Neural crest cell (in vitro differentiated cells): Measurements from ENCODE around the gene COL25A1. TPM values are rescaled to one million over a fixed set of nuclear protein-coding genes. Genes with fewer than 3 reads are reported as not detected.
A peak's percentile ranks its signal among the peaks of the same experiment; 100 is the strongest.

Source experiments
- DNase-seq: peaks from one replicate; pipeline ENCODE4 v3.0.0; 2021; ENCODE audit warnings: low read depth, mixed read lengths, low spot score
- H3K27ac Mint-ChIP-seq: one replicate; pipeline ENCODE4 v1.8.0; 2021; ENCODE audit warnings: mild to moderate bottlenecking, mixed read lengths; ENCODE audit not compliant: unreplicated experiment
- H3K27me3 Mint-ChIP-seq: 2 replicates; pipeline ENCODE4 v1.8.0; 2021; ENCODE audit warnings: low read depth, mild to moderate bottlenecking, mixed read lengths
- H3K36me3 Mint-ChIP-seq: 2 replicates; pipeline ENCODE4 v1.8.0; 2021; ENCODE audit warnings: low read depth, mild to moderate bottlenecking, mixed read lengths
- H3K4me1 Mint-ChIP-seq: 2 replicates; pipeline ENCODE4 v1.8.0; 2021; ENCODE audit warnings: mixed read lengths
- H3K4me3 Mint-ChIP-seq: one replicate; pipeline ENCODE4 v1.8.0; 2021; ENCODE audit warnings: mild to moderate bottlenecking, mixed read lengths
- H3K9me3 Mint-ChIP-seq: 2 replicates; pipeline ENCODE4 v1.8.0; 2021; ENCODE audit warnings: mixed read lengths
- total RNA-seq: library from RNA; stranded (reverse); gene quantifications from 2 replicates; pipeline ENCODE4 v1.2.1, GENCODE V29; 2021
- TF ChIP-seq, protein P1 (sequence below): fragments of 200-600 bp; sonication (generic); conservative IDR thresholded peaks from 2 replicates; pipeline ENCODE4 v1.5.0; 2021; ENCODE audit warnings: antibody characterized with exemption, mild to moderate bottlenecking

The COL25A1 gene
- total RNA-seq, 1 donor from 2014 or later: 39.3 TPM

DNA sequence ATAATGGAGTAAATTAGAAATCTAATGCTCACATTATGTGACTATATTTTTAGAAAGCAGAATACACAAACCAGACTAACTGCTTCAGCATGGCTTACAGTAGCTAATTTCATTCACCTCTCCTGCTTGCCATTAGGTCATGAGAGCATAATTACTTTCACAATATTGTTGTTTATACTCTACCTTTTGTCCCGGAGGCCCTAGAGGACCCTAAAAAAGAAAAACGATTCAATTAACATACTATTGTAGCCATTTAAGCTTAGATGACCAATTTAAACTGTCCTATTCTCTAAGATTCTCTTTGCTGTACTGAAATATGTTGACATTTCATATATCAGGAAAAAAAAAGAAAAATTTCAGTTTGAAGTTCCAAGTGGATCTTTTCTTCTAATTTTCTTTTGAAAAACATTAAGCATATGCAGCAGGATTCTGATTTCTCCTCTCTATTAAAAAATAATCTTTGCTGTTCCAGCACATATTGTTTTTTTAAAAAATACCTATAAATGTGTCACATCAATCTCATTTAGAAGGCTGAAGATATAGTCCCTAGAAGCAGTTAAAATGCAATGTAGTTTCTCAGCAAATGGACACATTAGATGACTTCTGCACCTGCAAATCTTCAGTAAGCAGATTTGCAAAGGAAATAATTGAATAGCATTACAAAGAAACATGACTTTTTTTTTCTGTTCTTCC, 381.9 kb downstream of the COL25A1 start:
- no peaks in the 10 kb centered on the region for H3K27me3 Mint-ChIP-seq
- H3K27ac Mint-ChIP-seq: no peak overlapping the region
- no peak overlapping the region for H3K4me3 Mint-ChIP-seq
- DNase-seq: no peak
- no peaks in the 10 kb centered on the region for H3K36me3 Mint-ChIP-seq
- TF ChIP-seq, protein P1, sequence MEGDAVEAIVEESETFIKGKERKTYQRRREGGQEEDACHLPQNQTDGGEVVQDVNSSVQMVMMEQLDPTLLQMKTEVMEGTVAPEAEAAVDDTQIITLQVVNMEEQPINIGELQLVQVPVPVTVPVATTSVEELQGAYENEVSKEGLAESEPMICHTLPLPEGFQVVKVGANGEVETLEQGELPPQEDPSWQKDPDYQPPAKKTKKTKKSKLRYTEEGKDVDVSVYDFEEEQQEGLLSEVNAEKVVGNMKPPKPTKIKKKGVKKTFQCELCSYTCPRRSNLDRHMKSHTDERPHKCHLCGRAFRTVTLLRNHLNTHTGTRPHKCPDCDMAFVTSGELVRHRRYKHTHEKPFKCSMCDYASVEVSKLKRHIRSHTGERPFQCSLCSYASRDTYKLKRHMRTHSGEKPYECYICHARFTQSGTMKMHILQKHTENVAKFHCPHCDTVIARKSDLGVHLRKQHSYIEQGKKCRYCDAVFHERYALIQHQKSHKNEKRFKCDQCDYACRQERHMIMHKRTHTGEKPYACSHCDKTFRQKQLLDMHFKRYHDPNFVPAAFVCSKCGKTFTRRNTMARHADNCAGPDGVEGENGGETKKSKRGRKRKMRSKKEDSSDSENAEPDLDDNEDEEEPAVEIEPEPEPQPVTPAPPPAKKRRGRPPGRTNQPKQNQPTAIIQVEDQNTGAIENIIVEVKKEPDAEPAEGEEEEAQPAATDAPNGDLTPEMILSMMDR: no peak
- H3K4me1 Mint-ChIP-seq: peaks cover 27% of the 10 kb centered on the region
- no peaks in the 10 kb centered on the region for H3K9me3 Mint-ChIP-seq

DNA sequence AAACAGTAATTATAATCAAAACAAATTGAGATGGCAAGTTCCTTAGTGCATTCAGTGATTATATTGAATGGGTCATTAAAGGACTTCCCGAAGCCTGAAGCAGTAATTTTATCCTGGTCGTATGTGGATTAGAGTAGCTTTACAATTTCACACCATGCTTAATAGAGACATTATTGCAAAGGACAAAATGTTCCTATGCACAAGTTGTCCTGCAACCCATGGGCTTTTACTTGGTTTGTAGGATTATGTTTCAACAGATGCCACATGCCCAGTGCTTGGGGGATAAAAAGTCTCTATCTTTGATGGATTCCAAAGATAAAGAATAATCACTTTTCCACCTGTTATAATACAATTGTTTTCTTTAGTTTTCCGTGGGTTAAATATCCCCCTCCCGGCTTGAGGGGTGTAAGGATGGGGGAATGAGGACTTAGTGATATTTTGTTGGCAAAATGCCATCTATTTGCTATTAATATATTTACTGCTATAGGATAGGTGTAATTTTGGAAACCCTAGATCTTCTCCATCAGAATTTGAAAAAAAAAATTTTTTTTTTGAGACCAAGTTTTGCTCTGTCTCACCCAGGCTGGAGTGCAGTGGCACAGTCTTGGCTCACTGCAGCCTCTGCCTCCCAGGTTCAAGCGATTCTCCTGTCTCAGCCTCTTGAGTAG, 383.1 kb downstream of the COL25A1 start:
- H3K4me1 Mint-ChIP-seq: peaks cover 21% of the 10 kb centered on the region
- no peaks in the 10 kb centered on the region for H3K27me3 Mint-ChIP-seq
- no peak overlapping the region for H3K27ac Mint-ChIP-seq
- no peak for DNase-seq
- H3K9me3 Mint-ChIP-seq: no peaks in the 10 kb centered on the region
- H3K36me3 Mint-ChIP-seq: no peaks in the 10 kb centered on the region
- no peak overlapping the region for H3K4me3 Mint-ChIP-seq
- TF ChIP-seq, protein P1: no peak

DNA sequence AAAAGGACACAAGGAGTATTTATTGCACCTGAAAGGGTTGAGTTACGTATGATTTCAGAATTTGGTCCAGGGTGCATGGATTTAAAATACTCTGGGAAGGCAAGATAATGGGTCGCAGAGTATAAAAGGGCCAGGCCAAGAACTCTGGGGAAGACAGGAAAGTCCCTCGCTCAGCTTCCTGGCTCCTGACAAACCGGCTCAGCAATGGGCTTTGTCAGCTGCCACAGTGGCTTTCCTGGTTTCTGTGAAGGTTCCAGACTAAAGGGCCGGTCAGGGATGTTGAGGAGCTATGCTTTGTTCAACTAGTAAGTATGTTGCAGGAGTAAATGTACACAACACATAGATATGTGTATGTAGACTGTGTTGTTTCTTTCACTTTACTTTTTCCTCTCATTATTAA, 385.2 kb downstream of the COL25A1 start:
- TF ChIP-seq, protein P1: no peak
- no peak for DNase-seq
- Mint-ChIP-seq H3K9me3 (no peaks in the 10 kb centered on the region), H3K36me3 (no peaks in the 10 kb centered on the region), H3K27ac (peak overlapping the region; percentile 14), H3K27me3 (no peaks in the 10 kb centered on the region), H3K4me3 (no peak overlapping the region), H3K4me1 (peaks cover 28% of the 10 kb centered on the region)

DNA sequence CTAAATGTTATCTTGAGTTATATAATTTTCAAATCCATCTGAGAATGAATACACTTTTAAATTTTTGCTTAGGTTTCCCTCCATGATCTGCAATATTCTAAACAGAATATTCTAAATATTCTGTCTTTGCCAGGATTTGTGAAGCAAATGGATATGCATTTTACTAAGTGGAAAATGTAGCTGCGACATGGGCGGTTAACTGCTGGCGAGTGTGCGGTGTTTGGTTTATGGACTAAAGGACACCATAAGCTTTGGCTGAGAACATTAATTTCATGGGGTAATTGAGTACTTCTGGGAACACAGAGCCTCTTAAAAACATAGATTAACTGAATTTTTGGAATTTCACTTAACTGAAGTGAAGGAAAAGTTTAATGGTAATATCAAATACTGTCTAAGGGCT, 385.8 kb downstream of the COL25A1 start:
- Mint-ChIP-seq H3K36me3 (no peaks in the 10 kb centered on the region), H3K9me3 (no peaks in the 10 kb centered on the region), H3K4me1 (peaks cover 22% of the 10 kb centered on the region), H3K4me3 (no peak overlapping the region), H3K27ac (no peak overlapping the region), H3K27me3 (no peaks in the 10 kb centered on the region)
- DNase-seq: no peak
- TF ChIP-seq, protein P1: no peak

DNA sequence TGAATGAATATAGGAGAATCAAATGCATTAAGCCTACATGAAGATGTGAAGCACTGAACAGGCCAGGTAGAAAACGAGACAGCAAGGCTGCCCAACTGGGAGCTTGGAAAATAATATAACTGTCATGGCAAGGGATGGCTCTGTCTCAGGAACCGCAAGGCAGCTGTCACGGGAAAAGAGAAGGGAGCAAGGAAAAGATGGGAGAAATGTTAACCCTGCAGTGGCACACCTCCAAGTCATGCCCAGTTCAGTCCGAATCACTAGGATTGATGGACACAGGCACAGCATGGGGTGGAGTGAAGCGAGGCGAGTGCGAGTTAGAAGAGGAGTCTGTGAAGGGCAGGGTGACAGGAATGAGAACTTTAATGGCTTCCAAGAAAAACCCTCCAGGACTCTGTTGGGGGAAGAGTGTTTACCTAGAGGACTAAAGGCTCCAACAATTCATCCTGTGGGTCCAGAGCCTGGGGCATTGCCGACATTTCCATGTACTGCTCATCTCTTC, 395.5 kb downstream of the COL25A1 start:
- Mint-ChIP-seq H3K4me1 (peaks cover 22% of the 10 kb centered on the region), H3K27ac (no peak overlapping the region), H3K36me3 (peaks cover 2% of the 10 kb centered on the region), H3K9me3 (no peaks in the 10 kb centered on the region), H3K4me3 (no peak overlapping the region), H3K27me3 (no peaks in the 10 kb centered on the region)
- no peak for DNase-seq
- TF ChIP-seq, protein P1: no peak
